Astrocyte (in vitro differentiated cells and primary cell): ENCODE results near the gene CDH22. TPM values are rescaled to one million over a fixed set of nuclear protein-coding genes. Genes with fewer than 3 reads are reported as not detected.

Experiments used
- DNase-seq: peaks from one replicate; pipeline ENCODE4 v3.0.0-alpha.2; 2010; ENCODE audit warnings: low read depth
- FAIRE-seq: peaks from 2 replicates; lab custom pipeline; 2011; peaks lifted over from hg19 to GRCh38; lab: Jason Lieb, UNC
- H2AFZ ChIP-seq: 2 replicates; pipeline ENCODE4 v1.6.0; 2012; ENCODE audit warnings: low read depth, low read length, inconsistent platforms
- H3K27ac ChIP-seq: 2 replicates; pipeline ENCODE4 v1.5.1; 2011; ENCODE audit warnings: low read depth, low read length, inconsistent platforms
- H3K27me3 ChIP-seq: 2 replicates; pipeline ENCODE4 v1.6.0; 2011; ENCODE audit warnings: low read length, inconsistent platforms; ENCODE audit not compliant: insufficient read depth
- H3K36me3 ChIP-seq: 2 replicates; pipeline ENCODE4 v1.5.1; 2011; ENCODE audit warnings: low read length, inconsistent platforms; ENCODE audit not compliant: insufficient read depth
- H3K4me1 ChIP-seq: 2 replicates; pipeline ENCODE4 v1.5.1; 2011; ENCODE audit warnings: low read length, inconsistent platforms; ENCODE audit not compliant: insufficient read depth
- H3K4me2 ChIP-seq: 2 replicates; pipeline ENCODE4 v1.6.0; 2012; ENCODE audit warnings: low read length, inconsistent platforms
- H3K4me3 ChIP-seq: 2 replicates; pipeline ENCODE4 v1.5.1; 2011; ENCODE audit warnings: low read depth, mild to moderate bottlenecking, low read length, inconsistent platforms; ENCODE audit not compliant: insufficient read depth
- H3K79me2 ChIP-seq: 2 replicates; pipeline ENCODE4 v1.6.0; 2012; ENCODE audit warnings: mild to moderate bottlenecking, low read length, inconsistent platforms; ENCODE audit not compliant: insufficient read depth
- H3K9ac ChIP-seq: 2 replicates; pipeline ENCODE4 v1.6.0; 2012; ENCODE audit warnings: mild to moderate bottlenecking, low read length, inconsistent platforms
- H3K9me3 ChIP-seq: 2 replicates; pipeline ENCODE4 v1.5.1; 2012; ENCODE audit warnings: low read depth, mild to moderate bottlenecking, low read length, inconsistent platforms; ENCODE audit not compliant: insufficient read depth
- H4K20me1 ChIP-seq: 2 replicates; pipeline ENCODE4 v1.6.0; 2012; ENCODE audit warnings: low read length, inconsistent platforms; ENCODE audit not compliant: insufficient read depth
- H3K27ac Mint-ChIP-seq: one replicate; pipeline ENCODE4 v1.8.0; 2021; ENCODE audit warnings: mild to moderate bottlenecking, mixed read lengths; ENCODE audit not compliant: unreplicated experiment
- H3K27me3 Mint-ChIP-seq: one replicate; pipeline ENCODE4 v1.8.0; 2021; ENCODE audit warnings: low read depth, mixed read lengths; ENCODE audit not compliant: unreplicated experiment
- H3K36me3 Mint-ChIP-seq: one replicate; pipeline ENCODE4 v1.8.0; 2021; ENCODE audit warnings: low read depth, mixed read lengths; ENCODE audit not compliant: unreplicated experiment
- H3K4me1 Mint-ChIP-seq: one replicate; pipeline ENCODE4 v1.8.0; 2021; ENCODE audit warnings: low read depth, mixed read lengths; ENCODE audit not compliant: unreplicated experiment
- H3K4me3 Mint-ChIP-seq: one replicate; pipeline ENCODE4 v1.8.0; 2021; ENCODE audit warnings: mild to moderate bottlenecking, moderate library complexity, mixed read lengths; ENCODE audit not compliant: unreplicated experiment
- H3K9me3 Mint-ChIP-seq: one replicate; pipeline ENCODE4 v1.8.0; 2021; ENCODE audit warnings: mild to moderate bottlenecking, mixed read lengths; ENCODE audit not compliant: unreplicated experiment
- EZH2 ChIP-seq: IDR thresholded peaks from 2 replicates; pipeline ENCODE4 v1.6.1; 2012; ENCODE audit warnings: mild to moderate bottlenecking, low read length, inconsistent platforms; ENCODE audit not compliant: insufficient read depth
- total RNA-seq: library from RNA; stranded (reverse); gene quantifications from 2 replicates; pipeline ENCODE4 v1.2.1, GENCODE V29; 2021
- TF ChIP-seq, protein P1 (sequence below): IDR thresholded peaks from 2 replicates; pipeline ENCODE4 v1.5.1; 2011; ENCODE audit warnings: low read depth, mild to moderate bottlenecking, inconsistent platforms, low read length, moderate library complexity; ENCODE audit not compliant: insufficient read depth

CDH22 gene
- total RNA-seq, 1 donor from 2014 or later, result not detected

- Histone ChIP-seq H3K4me2 (no peak overlapping the region), H3K36me3 (no peaks in the 10 kb centered on the region), H3K79me2 (no peaks in the 10 kb centered on the region), H4K20me1 (no peaks in the 10 kb centered on the region), H3K27ac (no peak overlapping the region), H3K9ac (no peak overlapping the region), H2AFZ (no peak overlapping the region), H3K9me3 (no peaks in the 10 kb centered on the region), H3K4me3 (no peak overlapping the region), H3K4me1 (peaks cover 6% of the 10 kb centered on the region), H3K27me3 (peaks cover 38% of the 10 kb centered on the region)
- DNase-seq, result no peak
- peaks cover 64% of the 10 kb centered on the region for H3K27me3 Mint-ChIP-seq
- no peak overlapping the region for H3K27ac Mint-ChIP-seq
- peaks cover 20% of the 10 kb centered on the region for H3K4me1 Mint-ChIP-seq
- H3K4me3 Mint-ChIP-seq, result no peak overlapping the region
- H3K9me3 Mint-ChIP-seq, result no peaks in the 10 kb centered on the region
- TF ChIP-seq, protein P1, sequence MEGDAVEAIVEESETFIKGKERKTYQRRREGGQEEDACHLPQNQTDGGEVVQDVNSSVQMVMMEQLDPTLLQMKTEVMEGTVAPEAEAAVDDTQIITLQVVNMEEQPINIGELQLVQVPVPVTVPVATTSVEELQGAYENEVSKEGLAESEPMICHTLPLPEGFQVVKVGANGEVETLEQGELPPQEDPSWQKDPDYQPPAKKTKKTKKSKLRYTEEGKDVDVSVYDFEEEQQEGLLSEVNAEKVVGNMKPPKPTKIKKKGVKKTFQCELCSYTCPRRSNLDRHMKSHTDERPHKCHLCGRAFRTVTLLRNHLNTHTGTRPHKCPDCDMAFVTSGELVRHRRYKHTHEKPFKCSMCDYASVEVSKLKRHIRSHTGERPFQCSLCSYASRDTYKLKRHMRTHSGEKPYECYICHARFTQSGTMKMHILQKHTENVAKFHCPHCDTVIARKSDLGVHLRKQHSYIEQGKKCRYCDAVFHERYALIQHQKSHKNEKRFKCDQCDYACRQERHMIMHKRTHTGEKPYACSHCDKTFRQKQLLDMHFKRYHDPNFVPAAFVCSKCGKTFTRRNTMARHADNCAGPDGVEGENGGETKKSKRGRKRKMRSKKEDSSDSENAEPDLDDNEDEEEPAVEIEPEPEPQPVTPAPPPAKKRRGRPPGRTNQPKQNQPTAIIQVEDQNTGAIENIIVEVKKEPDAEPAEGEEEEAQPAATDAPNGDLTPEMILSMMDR, result no peak
- TF ChIP-seq EZH2, result no peak
- no peak for FAIRE-seq
- H3K36me3 Mint-ChIP-seq, result no peaks in the 10 kb centered on the region
These were observed 104.8 kb downstream of the CDH22 start for GRCh38 chr20:46203510-46203837.

- H3K27ac Mint-ChIP-seq, result no peak overlapping the region
These were observed 105.4 kb downstream of the CDH22 start for GRCh38 chr20:46202766-46203509.

More at GRCh38 chr20:46202766-46203509, 105.4 kb downstream of the CDH22 start:
- H3K36me3 ChIP-seq, result no peaks in the 10 kb centered on the region
- H3K9me3 Mint-ChIP-seq, result no peaks in the 10 kb centered on the region
- no peak overlapping the region for H3K9ac ChIP-seq
- peaks cover 38% of the 10 kb centered on the region for H3K27me3 ChIP-seq
- H3K27me3 Mint-ChIP-seq, result peaks cover 65% of the 10 kb centered on the region
- no peaks in the 10 kb centered on the region for H3K79me2 ChIP-seq
- TF ChIP-seq, protein P1, result no peak
- TF ChIP-seq EZH2, result no peak
- H4K20me1 ChIP-seq, result no peaks in the 10 kb centered on the region
- H3K9me3 ChIP-seq, result no peaks in the 10 kb centered on the region
- H3K4me1 ChIP-seq, result peaks cover 6% of the 10 kb centered on the region
- H3K4me3 Mint-ChIP-seq, result no peak overlapping the region
- peaks cover 17% of the 10 kb centered on the region for H3K4me1 Mint-ChIP-seq
- H3K4me2 ChIP-seq, result no peak overlapping the region
- H2AFZ ChIP-seq, result no peak overlapping the region
- no peak overlapping the region for H3K4me3 ChIP-seq
- no peak for DNase-seq
- H3K36me3 Mint-ChIP-seq, result no peaks in the 10 kb centered on the region
- H3K27ac ChIP-seq, result no peak overlapping the region
- no peak for FAIRE-seq
